Mammary epithelial cell (primary cell): ENCODE results near the gene MAN2A2.

Experiments
- EZH2 ChIP-seq: IDR thresholded peaks from 2 replicates; pipeline ENCODE4 v1.6.1; 2012; ENCODE audit warnings: low read length, inconsistent platforms, borderline replicate concordance
- TF ChIP-seq, protein P1 (sequence below), 2 donors: IDR thresholded peaks in 1 of 2; conservative IDR thresholded peaks in 1 of 2; 2 replicates each; pipeline ENCODE4 v1.5.1; 2011 to 2012; ENCODE audit warnings: inconsistent platforms in 2 of 2, low read length in 2 of 2, mild to moderate bottlenecking in 2 of 2, control low read depth in 1 of 2, low read depth in 1 of 2; ENCODE audit not compliant: insufficient read depth in 1 of 2; ENCODE audit errors: extremely low read depth in 1 of 2

DNA sequence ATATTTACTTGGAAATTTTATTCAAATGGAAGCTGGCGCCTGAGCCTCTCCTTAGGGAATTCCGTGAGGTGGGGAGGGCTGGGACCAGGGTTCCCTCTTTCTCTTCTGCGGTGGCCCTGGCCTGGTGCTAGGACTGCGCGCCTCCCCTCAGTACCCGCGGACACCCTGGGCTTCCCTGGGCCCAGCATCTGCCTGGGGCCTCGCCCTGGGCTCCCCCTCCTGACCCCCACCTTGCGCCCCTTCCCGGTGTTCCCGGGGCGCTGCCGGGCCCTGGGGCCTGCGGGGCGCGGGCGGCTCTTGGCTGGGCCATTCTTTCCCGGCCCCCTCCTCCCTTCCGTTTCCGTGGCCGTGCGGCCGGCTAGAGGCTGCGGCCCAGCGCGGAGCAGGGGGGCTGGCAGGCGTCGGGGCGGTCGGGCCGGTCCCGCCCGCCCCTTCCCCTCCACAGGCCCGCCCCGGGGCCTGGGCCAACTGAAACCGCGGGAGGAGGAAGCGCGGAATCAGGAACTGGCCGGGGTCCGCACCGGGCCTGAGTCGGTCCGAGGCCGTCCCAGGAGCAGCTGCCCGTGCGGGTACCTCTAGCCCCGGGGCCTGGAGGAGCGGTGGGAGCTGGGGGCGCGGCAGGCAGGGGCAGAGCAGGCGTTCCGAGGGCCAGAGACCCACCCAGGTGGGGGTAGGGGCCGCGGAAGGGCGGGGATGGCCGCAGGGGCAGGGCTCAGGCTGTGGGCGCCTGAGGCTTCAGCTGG, 19.0 kb upstream of the MAN2A2 start, which contains the start of gene FES:
- TF ChIP-seq, protein P1, sequence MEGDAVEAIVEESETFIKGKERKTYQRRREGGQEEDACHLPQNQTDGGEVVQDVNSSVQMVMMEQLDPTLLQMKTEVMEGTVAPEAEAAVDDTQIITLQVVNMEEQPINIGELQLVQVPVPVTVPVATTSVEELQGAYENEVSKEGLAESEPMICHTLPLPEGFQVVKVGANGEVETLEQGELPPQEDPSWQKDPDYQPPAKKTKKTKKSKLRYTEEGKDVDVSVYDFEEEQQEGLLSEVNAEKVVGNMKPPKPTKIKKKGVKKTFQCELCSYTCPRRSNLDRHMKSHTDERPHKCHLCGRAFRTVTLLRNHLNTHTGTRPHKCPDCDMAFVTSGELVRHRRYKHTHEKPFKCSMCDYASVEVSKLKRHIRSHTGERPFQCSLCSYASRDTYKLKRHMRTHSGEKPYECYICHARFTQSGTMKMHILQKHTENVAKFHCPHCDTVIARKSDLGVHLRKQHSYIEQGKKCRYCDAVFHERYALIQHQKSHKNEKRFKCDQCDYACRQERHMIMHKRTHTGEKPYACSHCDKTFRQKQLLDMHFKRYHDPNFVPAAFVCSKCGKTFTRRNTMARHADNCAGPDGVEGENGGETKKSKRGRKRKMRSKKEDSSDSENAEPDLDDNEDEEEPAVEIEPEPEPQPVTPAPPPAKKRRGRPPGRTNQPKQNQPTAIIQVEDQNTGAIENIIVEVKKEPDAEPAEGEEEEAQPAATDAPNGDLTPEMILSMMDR (conservative IDR thresholded peaks at IDR 0.05 in 1 of 2, IDR thresholded peaks at IDR 0.05 in 1 of 2; ENCODE audit: extremely low read depth in 1 of 2, insufficient read depth in 1 of 2, low read depth in 1 of 2, low read length in 2 of 2), result no peak
- no peak for TF ChIP-seq EZH2
